Gastrocnemius medialis (tissue), 4 donors: ENCODE data around the gene SEC31B. TPM values are rescaled to one million over a fixed set of nuclear protein-coding genes. Genes with fewer than 3 reads are reported as not detected.

Experiments
- ATAC-seq, 2 donors: fragments of 150-250 bp; one replicate each; pipeline ENCODE4 v1.9.1; 2016
- DNase-seq, 2 donors: peaks; one replicate each; pipeline ENCODE4 v3.0.0-alpha.2; 2019
- H3K27ac ChIP-seq, 4 donors: fragments of 200-600 bp; sonication (generic); 1 replicate in 1 of 4; 2 replicates in 3 of 4; pipeline ENCODE4 v1.5.1; 2016 to 2018; ENCODE audit warnings: mild to moderate bottlenecking in 2 of 4, moderate library complexity in 1 of 4
- H3K27me3 ChIP-seq, 3 donors: fragments of 200-600 bp; sonication (generic) in 2 of 3; 1 replicate in 1 of 3; 2 replicates in 2 of 3; pipeline versions ENCODE4 v1.5.1 to v1.6.0; 2016 to 2019; ENCODE audit warnings: mild to moderate bottlenecking in 1 of 3, moderate library complexity in 1 of 3
- H3K36me3 ChIP-seq, 2 donors: fragments of 200-600 bp; sonication (generic) in 1 of 2; one replicate each; pipeline ENCODE4 v1.5.1; 2017 to 2018
- H3K4me1 ChIP-seq, 2 donors: fragments of 200-600 bp; sonication (generic) in 1 of 2; one replicate each; pipeline ENCODE4 v1.5.1; 2016 to 2017; ENCODE audit warnings: mild to moderate bottlenecking in 2 of 2
- H3K4me3 ChIP-seq, 4 donors: fragments of 200-600 bp; sonication (generic) in 3 of 4; 1 replicate in 1 of 4; 2 replicates in 3 of 4; pipeline ENCODE4 v1.5.1; 2016 to 2019; ENCODE audit warnings: mild to moderate bottlenecking in 2 of 4
- H3K9me3 ChIP-seq, 3 donors: fragments of 200-600 bp; sonication (generic) in 2 of 3; 1 replicate in 1 of 3; 2 replicates in 2 of 3; pipeline ENCODE4 v1.5.1; 2016 to 2019
- CTCF ChIP-seq, 5 experiments: fragments of 450-650 bp in 3 of 5; fragments of 200-600 bp in 2 of 5; sonication (generic) in 2 of 5; IDR thresholded peaks in 4 of 5; conservative IDR thresholded peaks in 1 of 5; 1 replicate in 4 of 5; 2 replicates in 1 of 5; pipeline ENCODE4 v1.5.1; 2016 to 2019; ENCODE audit warnings: antibody characterized with exemption in 5 of 5, mild to moderate bottlenecking in 3 of 5, moderate library complexity in 3 of 5
- POLR2A ChIP-seq, 2 donors: fragments of 450-650 bp; IDR thresholded peaks; one replicate each; pipeline ENCODE4 v1.6.1; 2017; ENCODE audit warnings: antibody characterized with exemption in 2 of 2, mild to moderate bottlenecking in 2 of 2, moderate library complexity in 2 of 2
- in situ Hi-C, 4 donors: fragments of 200-750 bp; cut with MboI; loops; one replicate each; pipeline versions ENCODE4 v1.15.0 to v1.8.0; 2017; ENCODE audit warnings: low sequenced_read_pairs in 4 of 4
- intact Hi-C: fragments of 100-400 bp; cut with DNase I; formaldehyde crosslinking; loops from one replicate; pipeline ENCODE4 v1.15.1; 2023; ENCODE audit warnings: low total_unique reads
- total RNA-seq, 4 donors: library from RNA; depleted of rRNA; stranded (reverse); fragments of >200 nt; gene quantifications; one replicate each; pipeline versions ENCODE4 v1.1.0 to v1.2.3, GENCODE V29; 2016

SEC31B gene
- total RNA-seq, 4 donors from 2014 or later = 1.7 to 3.8 (median 2.1) TPM

- in situ Hi-C loops (no loop called here), intact Hi-C loops (loop anchor here (2.0 kb wide), 1 partner anchor 319 kb away; no protein-coding TSS in a partner anchor)
- TF ChIP-seq CTCF (IDR thresholded peaks at IDR 0.05 in 4 of 5, conservative IDR thresholded peaks at IDR 0.05 in 1 of 5) (no peak), POLR2A (IDR thresholded peaks at IDR 0.05) (no peak)
- no peaks in the 10 kb centered on the region for H3K36me3 ChIP-seq
- H3K9me3 ChIP-seq = no peaks in the 10 kb centered on the region
- H3K4me1 ChIP-seq = peaks cover 10 to 14% of the 10 kb centered on the region in 2 donors
- H3K27ac ChIP-seq = no peak overlapping the region
- peaks cover 31 to 39% (median 37%) of the 10 kb centered on the region in 3 donors for H3K27me3 ChIP-seq
- H3K4me3 ChIP-seq = no peak overlapping the region
- no peak for DNase-seq
- ATAC-seq = no peak
Measured at GRCh38 chr10:100560248-100560647, 40.6 kb upstream of the SEC31B start.

GRCh38 chr10:100554902-100555301 is 35.2 kb upstream of the SEC31B start:
- ATAC-seq = no peak
- Histone ChIP-seq H3K36me3 (peaks cover 0 to 10% of the 10 kb centered on the region in 2 donors), H3K4me1 (no peaks in the 10 kb centered on the region), H3K9me3 (no peaks in the 10 kb centered on the region), H3K27me3 (no peaks in the 10 kb centered on the region), H3K27ac (no peak overlapping the region), H3K4me3 (no peak overlapping the region)
- TF ChIP-seq POLR2A (IDR thresholded peaks at IDR 0.05) (no peak), CTCF (IDR thresholded peaks at IDR 0.05 in 4 of 5, conservative IDR thresholded peaks at IDR 0.05 in 1 of 5) (no peak)
- in situ Hi-C loops (no loop called here), intact Hi-C loops (no loop called here)
- no peak for DNase-seq

GRCh38 chr10:100553929-100554328 is 34.3 kb upstream of the SEC31B start:
- no peak overlapping the region for H3K27ac ChIP-seq
- no peaks in the 10 kb centered on the region for H3K4me1 ChIP-seq
- H3K4me3 ChIP-seq = no peak overlapping the region
- ATAC-seq (no peak), DNase-seq (no peak)
- H3K36me3 ChIP-seq = peaks cover 0 to 16% of the 10 kb centered on the region in 2 donors
- H3K9me3 ChIP-seq = no peaks in the 10 kb centered on the region
- intact Hi-C loops (no loop called here), in situ Hi-C loops (no loop called here)
- TF ChIP-seq CTCF (IDR thresholded peaks at IDR 0.05 in 4 of 5, conservative IDR thresholded peaks at IDR 0.05 in 1 of 5) = no peak
- no peak for TF ChIP-seq POLR2A (IDR thresholded peaks at IDR 0.05)
- H3K27me3 ChIP-seq = no peaks in the 10 kb centered on the region

- DNase-seq = no peak
- no peak for ATAC-seq
- Histone ChIP-seq H3K4me1 (no peaks in the 10 kb centered on the region), H3K27ac (no peak overlapping the region), H3K27me3 (no peaks in the 10 kb centered on the region), H3K9me3 (no peaks in the 10 kb centered on the region), H3K36me3 (peaks cover 0 to 38% of the 10 kb centered on the region in 2 donors), H3K4me3 (no peak overlapping the region)
- TF ChIP-seq POLR2A (IDR thresholded peaks at IDR 0.05) (no peak), CTCF (IDR thresholded peaks at IDR 0.05 in 4 of 5, conservative IDR thresholded peaks at IDR 0.05 in 1 of 5) (no peak)
- in situ Hi-C loops = no loop called here
- intact Hi-C loops = no loop called here
Measured at GRCh38 chr10:100551738-100552137, 32.1 kb upstream of the SEC31B start.

GRCh38 chr10:100551196-100551595 is 31.5 kb upstream of the SEC31B start:
- intact Hi-C loops = no loop called here
- H3K9me3 ChIP-seq = no peaks in the 10 kb centered on the region
- H3K36me3 ChIP-seq = peaks cover 0 to 43% of the 10 kb centered on the region in 2 donors
- H3K27me3 ChIP-seq = no peaks in the 10 kb centered on the region
- no peak for ATAC-seq
- no peaks in the 10 kb centered on the region for H3K4me1 ChIP-seq
- DNase-seq = no peak
- in situ Hi-C loops = no loop called here
- no peak overlapping the region for H3K4me3 ChIP-seq
- TF ChIP-seq POLR2A (IDR thresholded peaks at IDR 0.05) = no peak
- TF ChIP-seq CTCF (IDR thresholded peaks at IDR 0.05 in 4 of 5, conservative IDR thresholded peaks at IDR 0.05 in 1 of 5) = no peak
- no peak overlapping the region for H3K27ac ChIP-seq
